Tibial nerve (tissue), 4 donors: Measurements from ENCODE around the gene CCR4. TPM values are rescaled to one million over a fixed set of nuclear protein-coding genes. Genes with fewer than 3 reads are reported as not detected.

Experiments
- DNase-seq, 2 donors: peaks; one replicate each; pipeline ENCODE4 v3.0.0-alpha.2; 2019; ENCODE audit warnings: low spot score in 2 of 2
- H3K27ac ChIP-seq, 4 donors: fragments of 200-600 bp; sonication (generic) in 3 of 4; one replicate each; pipeline ENCODE4 v1.5.1; 2017 to 2019; ENCODE audit warnings: mild to moderate bottlenecking in 1 of 4
- H3K27me3 ChIP-seq, 2 donors: fragments of 200-600 bp; sonication (generic) in 1 of 2; one replicate each; pipeline versions ENCODE4 v1.5.1 to v1.6.0; 2017 to 2019
- H3K36me3 ChIP-seq, 3 donors: fragments of 200-600 bp; sonication (generic); one replicate each; pipeline ENCODE4 v1.5.1; 2018 to 2019
- H3K4me1 ChIP-seq, 4 donors: fragments of 200-600 bp; sonication (generic) in 3 of 4; one replicate each; pipeline ENCODE4 v1.5.1; 2017 to 2019
- H3K4me3 ChIP-seq, 4 donors: fragments of 200-600 bp; sonication (generic) in 3 of 4; one replicate each; pipeline ENCODE4 v1.5.1; 2017 to 2019; ENCODE audit warnings: mild to moderate bottlenecking in 1 of 4, moderate library complexity in 1 of 4
- H3K9me3 ChIP-seq, 4 donors: fragments of 200-600 bp; sonication (generic) in 3 of 4; one replicate each; pipeline ENCODE4 v1.5.1; 2017 to 2019
- EP300 ChIP-seq, 2 donors: sonication (generic); formaldehyde crosslinking; IDR thresholded peaks; one replicate each; pipeline ENCODE4 v1.6.1; 2017; ENCODE audit warnings: antibody characterized with exemption in 2 of 2, mild to moderate bottlenecking in 1 of 2
- POLR2A ChIP-seq, 2 donors: fragments of 450-650 bp; IDR thresholded peaks; one replicate each; pipeline ENCODE4 v1.6.1; 2017; ENCODE audit warnings: antibody characterized with exemption in 2 of 2, mild to moderate bottlenecking in 2 of 2, moderate library complexity in 2 of 2
- WGBS, 2 donors: methylation state at CpG; one replicate each; pipeline ENCODE4 v1.1.5; 2018; 5-methylcytosine and 5-hydroxymethylcytosine counted together
- total RNA-seq, 4 donors: library from RNA; depleted of rRNA; stranded (reverse); fragments of >200 nt; gene quantifications; one replicate each; pipeline ENCODE4 v1.1.0, GENCODE V29; 2016
- TF ChIP-seq, protein P1 (sequence below), 5 experiments: fragments of 200-600 bp in 3 of 5; fragments of 450-650 bp in 2 of 5; sonication (generic) in 3 of 5; IDR thresholded peaks; one replicate each; pipeline ENCODE4 v1.5.1; 2016 to 2019; ENCODE audit warnings: antibody characterized with exemption in 5 of 5, mild to moderate bottlenecking in 3 of 5, moderate library complexity in 2 of 5

The CCR4 gene
- total RNA-seq, 4 donors from 2014 or later = 0.21 to 0.30 TPM; not detected in 2

DNA sequence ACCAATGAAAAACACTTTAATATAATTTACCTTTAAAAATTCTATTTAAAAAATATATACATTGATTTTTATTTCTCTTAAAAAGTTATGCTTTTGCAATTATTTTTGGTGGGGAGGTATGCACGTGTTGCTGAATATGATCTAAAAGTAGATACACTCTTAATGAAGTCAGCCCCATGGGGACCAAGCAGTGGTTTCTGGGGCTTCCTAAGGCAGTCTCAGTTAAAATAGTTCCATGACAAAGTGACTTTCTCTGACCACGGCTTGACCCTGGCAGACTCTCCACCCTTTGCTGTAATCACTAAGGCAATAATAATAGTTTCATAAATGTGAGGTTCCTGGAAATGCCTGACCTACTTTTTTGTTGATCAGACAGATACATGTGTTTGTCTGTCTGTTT is 50.4 kb downstream of the CCR4 start:
- no peaks in the 10 kb centered on the region for H3K4me1 ChIP-seq
- no peaks in the 10 kb centered on the region for H3K27me3 ChIP-seq
- WGBS, 2 donors = 14 to 31% methylated on average over 2 of the region's 2 CpGs
- H3K36me3 ChIP-seq = peaks cover 0 to 80% (median 0%) of the 10 kb centered on the region in 3 donors
- H3K4me3 ChIP-seq = no peak overlapping the region
- DNase-seq = no peak
- peaks cover 0 to 4% (median 0%) of the 10 kb centered on the region in 4 donors for H3K9me3 ChIP-seq
- no peak for TF ChIP-seq POLR2A (IDR thresholded peaks at IDR 0.05)
- TF ChIP-seq EP300 (IDR thresholded peaks at IDR 0.05) = no peak
- TF ChIP-seq, protein P1, sequence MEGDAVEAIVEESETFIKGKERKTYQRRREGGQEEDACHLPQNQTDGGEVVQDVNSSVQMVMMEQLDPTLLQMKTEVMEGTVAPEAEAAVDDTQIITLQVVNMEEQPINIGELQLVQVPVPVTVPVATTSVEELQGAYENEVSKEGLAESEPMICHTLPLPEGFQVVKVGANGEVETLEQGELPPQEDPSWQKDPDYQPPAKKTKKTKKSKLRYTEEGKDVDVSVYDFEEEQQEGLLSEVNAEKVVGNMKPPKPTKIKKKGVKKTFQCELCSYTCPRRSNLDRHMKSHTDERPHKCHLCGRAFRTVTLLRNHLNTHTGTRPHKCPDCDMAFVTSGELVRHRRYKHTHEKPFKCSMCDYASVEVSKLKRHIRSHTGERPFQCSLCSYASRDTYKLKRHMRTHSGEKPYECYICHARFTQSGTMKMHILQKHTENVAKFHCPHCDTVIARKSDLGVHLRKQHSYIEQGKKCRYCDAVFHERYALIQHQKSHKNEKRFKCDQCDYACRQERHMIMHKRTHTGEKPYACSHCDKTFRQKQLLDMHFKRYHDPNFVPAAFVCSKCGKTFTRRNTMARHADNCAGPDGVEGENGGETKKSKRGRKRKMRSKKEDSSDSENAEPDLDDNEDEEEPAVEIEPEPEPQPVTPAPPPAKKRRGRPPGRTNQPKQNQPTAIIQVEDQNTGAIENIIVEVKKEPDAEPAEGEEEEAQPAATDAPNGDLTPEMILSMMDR (IDR thresholded peaks at IDR 0.05) = no peak
- no peak overlapping the region for H3K27ac ChIP-seq

DNA sequence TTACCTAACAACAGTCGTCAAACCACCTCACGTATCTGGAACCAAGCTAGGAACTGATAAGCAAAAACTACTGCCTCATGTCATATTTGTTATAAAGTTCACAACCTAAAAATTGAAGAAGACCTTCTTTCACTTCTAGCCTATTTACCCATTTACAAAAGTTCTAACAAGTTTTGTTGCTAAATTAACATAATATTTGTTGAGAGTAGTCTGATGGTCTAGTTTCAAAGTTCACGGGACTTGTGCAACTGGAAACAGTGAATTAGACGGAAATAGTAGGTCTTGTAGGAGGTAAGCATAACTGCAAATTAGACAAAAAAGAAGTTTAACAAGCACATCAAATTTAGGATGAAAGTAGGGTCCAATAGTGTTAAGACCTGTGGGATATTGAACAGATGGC is 51.9 kb downstream of the CCR4 start:
- 93 to 95% methylated on average over 4 of the region's 4 CpGs for WGBS, 2 donors
- peaks cover 0 to 4% (median 0%) of the 10 kb centered on the region in 4 donors for H3K9me3 ChIP-seq
- no peaks in the 10 kb centered on the region for H3K4me1 ChIP-seq
- H3K27ac ChIP-seq = no peak overlapping the region
- no peaks in the 10 kb centered on the region for H3K27me3 ChIP-seq
- no peak for DNase-seq
- no peak overlapping the region for H3K4me3 ChIP-seq
- peaks cover 0 to 80% (median 0%) of the 10 kb centered on the region in 3 donors for H3K36me3 ChIP-seq
- TF ChIP-seq EP300 (IDR thresholded peaks at IDR 0.05) (no peak), POLR2A (IDR thresholded peaks at IDR 0.05) (no peak)
- TF ChIP-seq, protein P1 (IDR thresholded peaks at IDR 0.05) = no peak

DNA sequence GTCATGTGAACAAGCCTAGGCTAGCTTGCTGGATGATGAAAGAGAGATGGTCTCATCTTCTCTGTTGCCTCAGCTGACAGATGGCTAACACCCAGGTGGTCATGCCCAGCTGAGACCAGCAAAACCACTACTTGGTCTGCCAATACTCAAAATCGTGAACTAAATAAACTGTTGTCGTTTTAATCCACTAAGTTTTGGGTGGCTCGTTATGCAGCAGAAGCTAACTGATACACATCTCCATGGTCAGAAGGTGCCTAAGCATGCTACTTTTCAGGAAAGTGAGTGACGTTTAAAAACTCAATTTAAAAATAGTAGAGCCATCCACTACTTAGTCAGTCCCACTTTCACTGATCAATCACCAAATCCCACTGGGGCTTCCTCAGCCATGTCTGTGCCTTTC is 52.8 kb downstream of the CCR4 start:
- peaks cover 0 to 4% (median 0%) of the 10 kb centered on the region in 4 donors for H3K9me3 ChIP-seq
- H3K4me1 ChIP-seq = no peaks in the 10 kb centered on the region
- 96% methylated on average over 4 of the region's 4 CpGs for WGBS, 2 donors
- H3K27ac ChIP-seq = no peak overlapping the region
- H3K36me3 ChIP-seq = peaks cover 0 to 80% (median 0%) of the 10 kb centered on the region in 3 donors
- no peaks in the 10 kb centered on the region for H3K27me3 ChIP-seq
- DNase-seq = no peak
- TF ChIP-seq EP300 (IDR thresholded peaks at IDR 0.05) (no peak), POLR2A (IDR thresholded peaks at IDR 0.05) (no peak)
- TF ChIP-seq, protein P1 (IDR thresholded peaks at IDR 0.05) = no peak
- no peak overlapping the region for H3K4me3 ChIP-seq

DNA sequence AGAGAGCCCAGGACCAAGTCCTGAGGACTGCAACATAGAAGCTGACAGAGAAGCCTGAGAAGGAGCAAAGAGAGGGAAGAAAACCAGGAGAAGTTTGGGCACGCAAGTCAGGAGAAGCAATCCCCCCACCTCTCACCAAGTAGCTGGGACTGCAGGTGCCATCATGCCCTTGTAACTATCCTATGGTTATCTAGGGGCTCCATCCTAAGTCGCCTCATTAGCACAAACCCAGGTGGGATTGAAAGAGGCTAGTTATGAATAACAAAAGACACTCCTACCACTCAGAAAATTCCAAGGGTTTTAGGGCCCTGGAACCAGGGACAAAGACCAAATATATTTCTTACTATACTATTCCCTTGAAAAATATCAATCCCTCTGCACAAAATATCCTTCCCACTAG is 53.5 kb downstream of the CCR4 start:
- TF ChIP-seq, protein P1 (IDR thresholded peaks at IDR 0.05) = no peak
- no peaks in the 10 kb centered on the region for H3K27me3 ChIP-seq
- no peak overlapping the region for H3K4me3 ChIP-seq
- 92 to 96% methylated on average over 2 of the region's 2 CpGs for WGBS, 2 donors
- no peak for DNase-seq
- H3K36me3 ChIP-seq = peaks cover 0 to 80% (median 0%) of the 10 kb centered on the region in 3 donors
- H3K27ac ChIP-seq = no peak overlapping the region
- H3K4me1 ChIP-seq = no peaks in the 10 kb centered on the region
- peaks cover 0 to 4% (median 0%) of the 10 kb centered on the region in 4 donors for H3K9me3 ChIP-seq

Other genes with a start within 250 kb of the CCR4 start
- under 1 TPM; under 0.01 to 0.59 (median 0.32) TPM for gene TRIM71, start 133.6 kb upstream of the CCR4 start, total RNA-seq
- 10 to 100 TPM; 26.0 to 79.2 (median 56.5) TPM for gene GLB1, start 145.5 kb downstream of the CCR4 start, total RNA-seq
- gene TMPPE, start 145.5 kb downstream of the CCR4 start, total RNA-seq = 1 to 10 TPM; 6.3 to 6.9 (median 6.6) TPM
- gene CRTAP, start 162.4 kb downstream of the CCR4 start, total RNA-seq = 100 to 1,000 TPM; 180 to 394 (median 315) TPM